Right renal pelvis (tissue), 4 donors: ENCODE results near the gene MS4A14. TPM values are rescaled to one million over a fixed set of nuclear protein-coding genes. Genes with fewer than 3 reads are reported as not detected.

Source experiments
- polyA plus RNA-seq, 4 donors: library from polyadenylated mRNA; unstranded; fragments of 120-200 nt; gene quantifications; one replicate each; pipeline ENCODE4 v1.2.1, GENCODE V29; 2013; ENCODE audit not compliant: insufficient read length in 4 of 4

The MS4A14 gene
- polyA plus RNA-seq, 4 donors: 0.13 to 0.23 (median 0.17) TPM

Other genes with a start within 250 kb of the MS4A14 start
- 10 to 100 TPM; 13.9 to 16.9 (median 15.5) TPM for gene MS4A6A, start 213.4 kb upstream of the MS4A14 start, polyA plus RNA-seq
- 1 to 10 TPM in 1 of 4 donors, under 1 TPM in 3; 0.64 to 1.2 (median 0.74) TPM for gene MS4A4E, start 153.3 kb upstream of the MS4A14 start, polyA plus RNA-seq
- gene MS4A4A, start 115.8 kb upstream of the MS4A14 start, polyA plus RNA-seq: 1 to 10 TPM; 4.4 to 7.5 (median 7.3) TPM
- gene MS4A6E, start 69.2 kb upstream of the MS4A14 start, polyA plus RNA-seq: not detected
- 1 to 10 TPM; 1.6 to 7.7 (median 5.9) TPM for gene MS4A7, start 17.9 kb upstream of the MS4A14 start, polyA plus RNA-seq
- gene MS4A5, start 33.1 kb downstream of the MS4A14 start, polyA plus RNA-seq: not detected
- gene MS4A1, start 59.4 kb downstream of the MS4A14 start, polyA plus RNA-seq: under 1 TPM; 0.29 to 0.69 (median 0.48) TPM
- gene MS4A12, start 96.3 kb downstream of the MS4A14 start, polyA plus RNA-seq: not detected
- not detected for gene MS4A13, start 118.9 kb downstream of the MS4A14 start, polyA plus RNA-seq